Lower lobe of right lung (tissue), 2 donors: ENCODE measurements around the gene MYO1E. TPM values are rescaled to one million over a fixed set of nuclear protein-coding genes. Genes with fewer than 3 reads are reported as not detected.
A peak's percentile ranks its signal among the peaks of the same experiment; 100 is the strongest.

Experiments
- ATAC-seq, 2 donors: fragments of 200-7000 bp; cut with Tn5 transposase; one replicate each; pipeline ENCODE4 v1.9.1; 2020 to 2022; ENCODE audit warnings: mild to moderate bottlenecking in 2 of 2, moderate library complexity in 2 of 2
- DNase-seq: peaks from one replicate; pipeline ENCODE4 v3.0.0-alpha.2; 2020
- H3K27ac ChIP-seq: fragments of 200-600 bp; one replicate; pipeline ENCODE4 v1.8.0; 2022
- H3K27me3 ChIP-seq: fragments of 200-600 bp; one replicate; pipeline ENCODE4 v1.8.0; 2022; ENCODE audit warnings: low read depth
- H3K36me3 ChIP-seq: fragments of 200-600 bp; one replicate; pipeline ENCODE4 v1.8.0; 2022; ENCODE audit warnings: mild to moderate bottlenecking
- H3K4me1 ChIP-seq: fragments of 200-600 bp; one replicate; pipeline ENCODE4 v1.8.0; 2022
- H3K4me3 ChIP-seq: fragments of 200-600 bp; one replicate; pipeline ENCODE4 v1.8.0; 2022; ENCODE audit warnings: mild to moderate bottlenecking
- H3K9me3 ChIP-seq: fragments of 200-600 bp; one replicate; pipeline ENCODE4 v1.8.0; 2022
- intact Hi-C: fragments of 100-400 bp; cut with DNase I; formaldehyde crosslinking; loops from one replicate; pipeline ENCODE4 v1.11.0; 2022
- total RNA-seq: library from RNA; stranded (reverse); fragmentation: NEBNext Ultra II Directional; extraction: Animal tissue kit (Norgen Biotek cat#: 25700); gene quantifications from one replicate; pipeline ENCODE4 v1.2.1, GENCODE V29; 2021
- TF ChIP-seq, protein P1 (sequence below): fragments of 200-600 bp; IDR thresholded peaks from one replicate; pipeline ENCODE4 v1.8.0; 2022; ENCODE audit warnings: antibody characterized with exemption, mild to moderate bottlenecking
- donor health status: DM: no; HTN: yes; CAD: no; lungs with severe emphysema.

MYO1E gene
- total RNA-seq, 1 donor from 2014 or later: 59.4 TPM

GRCh38 chr15:59413577-59413976 is 40.9 kb upstream of the MYO1E start:
- Histone ChIP-seq H3K27ac (no peak overlapping the region), H3K27me3 (no peaks in the 10 kb centered on the region), H3K4me1 (peaks cover 14% of the 10 kb centered on the region), H3K9me3 (no peaks in the 10 kb centered on the region), H3K36me3 (no peaks in the 10 kb centered on the region), H3K4me3 (no peak overlapping the region)
- TF ChIP-seq, protein P1, sequence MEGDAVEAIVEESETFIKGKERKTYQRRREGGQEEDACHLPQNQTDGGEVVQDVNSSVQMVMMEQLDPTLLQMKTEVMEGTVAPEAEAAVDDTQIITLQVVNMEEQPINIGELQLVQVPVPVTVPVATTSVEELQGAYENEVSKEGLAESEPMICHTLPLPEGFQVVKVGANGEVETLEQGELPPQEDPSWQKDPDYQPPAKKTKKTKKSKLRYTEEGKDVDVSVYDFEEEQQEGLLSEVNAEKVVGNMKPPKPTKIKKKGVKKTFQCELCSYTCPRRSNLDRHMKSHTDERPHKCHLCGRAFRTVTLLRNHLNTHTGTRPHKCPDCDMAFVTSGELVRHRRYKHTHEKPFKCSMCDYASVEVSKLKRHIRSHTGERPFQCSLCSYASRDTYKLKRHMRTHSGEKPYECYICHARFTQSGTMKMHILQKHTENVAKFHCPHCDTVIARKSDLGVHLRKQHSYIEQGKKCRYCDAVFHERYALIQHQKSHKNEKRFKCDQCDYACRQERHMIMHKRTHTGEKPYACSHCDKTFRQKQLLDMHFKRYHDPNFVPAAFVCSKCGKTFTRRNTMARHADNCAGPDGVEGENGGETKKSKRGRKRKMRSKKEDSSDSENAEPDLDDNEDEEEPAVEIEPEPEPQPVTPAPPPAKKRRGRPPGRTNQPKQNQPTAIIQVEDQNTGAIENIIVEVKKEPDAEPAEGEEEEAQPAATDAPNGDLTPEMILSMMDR: no peak
- ATAC-seq (no peak), DNase-seq (no peak)
- intact Hi-C loops: no loop called here

- DNase-seq (no peak), ATAC-seq (peak; percentile 73 to 82)
- intact Hi-C loops: no loop called here
- TF ChIP-seq, protein P1: no peak
- Histone ChIP-seq H3K4me1 (peaks cover 22% of the 10 kb centered on the region), H3K4me3 (no peak overlapping the region), H3K9me3 (no peaks in the 10 kb centered on the region), H3K27ac (no peak overlapping the region), H3K36me3 (no peaks in the 10 kb centered on the region), H3K27me3 (no peaks in the 10 kb centered on the region)
These were observed 37.8 kb upstream of the MYO1E start for GRCh38 chr15:59410391-59410896.

DNA sequence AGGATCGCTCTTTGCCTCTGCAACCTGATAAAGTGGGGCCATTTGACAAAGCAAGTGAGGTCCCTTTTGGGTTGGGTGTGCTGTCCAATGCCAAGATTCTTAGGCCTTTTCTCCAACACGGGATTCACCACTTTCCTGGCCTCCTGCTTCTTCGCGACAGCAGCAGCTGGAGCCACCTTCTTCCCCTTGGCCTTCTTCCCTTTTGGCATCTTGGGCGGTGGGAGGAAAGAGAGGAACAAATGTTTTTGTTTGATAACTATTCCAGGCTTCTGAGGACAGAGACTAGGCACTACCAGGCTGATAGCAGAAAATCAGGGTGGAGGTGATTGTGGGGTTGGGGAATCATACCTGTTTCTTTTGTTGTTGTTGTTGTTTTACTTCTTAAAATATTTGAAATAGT is 35.3 kb upstream of the MYO1E start:
- H3K9me3 ChIP-seq: no peaks in the 10 kb centered on the region
- H3K27ac ChIP-seq: no peak overlapping the region
- DNase-seq: no peak
- ATAC-seq: no peak
- no peaks in the 10 kb centered on the region for H3K36me3 ChIP-seq
- H3K4me1 ChIP-seq: peaks cover 22% of the 10 kb centered on the region
- no peaks in the 10 kb centered on the region for H3K27me3 ChIP-seq
- no peak overlapping the region for H3K4me3 ChIP-seq
- intact Hi-C loops: no loop called here
- TF ChIP-seq, protein P1: no peak

- no peaks in the 10 kb centered on the region for H3K9me3 ChIP-seq
- no peak overlapping the region for H3K27ac ChIP-seq
- H3K27me3 ChIP-seq: no peaks in the 10 kb centered on the region
- peaks cover 22% of the 10 kb centered on the region for H3K4me1 ChIP-seq
- H3K4me3 ChIP-seq: no peak overlapping the region
- TF ChIP-seq, protein P1: no peak
- DNase-seq: no peak
- intact Hi-C loops: no loop called here
- H3K36me3 ChIP-seq: no peaks in the 10 kb centered on the region
- peak; percentile 27 to 44 for ATAC-seq
These were observed 33.8 kb upstream of the MYO1E start for GRCh38 chr15:59406446-59406845.

- peaks cover 12% of the 10 kb centered on the region for H3K4me1 ChIP-seq
- no peak overlapping the region for H3K27ac ChIP-seq
- no peak overlapping the region for H3K4me3 ChIP-seq
- DNase-seq: no peak
- H3K36me3 ChIP-seq: no peaks in the 10 kb centered on the region
- ATAC-seq: no peak
- H3K27me3 ChIP-seq: no peaks in the 10 kb centered on the region
- intact Hi-C loops: no loop called here
- TF ChIP-seq, protein P1: no peak
- H3K9me3 ChIP-seq: no peaks in the 10 kb centered on the region
These were observed 32.4 kb upstream of the MYO1E start for GRCh38 chr15:59405079-59405478.
